B cell (primary cell): ENCODE measurements around the gene XYLT1. TPM values are rescaled to one million over a fixed set of nuclear protein-coding genes. Genes with fewer than 3 reads are reported as not detected.
"Not testable (repeated sequence)": the region's sequence is repeated elsewhere in the genome, so short reads cannot be mapped to it uniquely, and the experiment has no call there.

Source experiments
- ATAC-seq: fragments of 200-7000 bp; cut with Tn5 transposase; one replicate; pipeline ENCODE4 v1.10.0; 2021; ENCODE audit warnings: low read depth, mild to moderate bottlenecking, moderate number of reproducible peaks, moderate library complexity
- CTCF ChIA-PET: fragments of 350-600 bp; sonication (Branson Sonifier 250); formaldehyde crosslinking; loops from one replicate; lab custom pipeline; 2021; ENCODE audit warnings: antibody characterized with exemption, inconsistent platforms; lab: Charles Lee
- POLR2A ChIA-PET: fragments of 350-600 bp; sonication (Branson Sonifier 250); formaldehyde crosslinking; loops from one replicate; lab custom pipeline; 2021; ENCODE audit warnings: antibody characterized with exemption; lab: Charles Lee
- DNase-seq: peaks from one replicate; pipeline ENCODE4 v3.0.0; 2013
- H2AFZ ChIP-seq: 2 replicates; pipeline ENCODE4 v1.6.1; 2012; ENCODE audit warnings: mild to moderate bottlenecking, low read depth, low read length; ENCODE audit not compliant: insufficient read depth, poor library complexity, severe bottlenecking
- H3K27ac ChIP-seq, 2 donors: 1 replicate in 1 of 2; 2 replicates in 1 of 2; pipeline ENCODE4 v1.5.1; 2012 to 2013; ENCODE audit warnings: low read length in 2 of 2, mild to moderate bottlenecking in 2 of 2, moderate library complexity in 1 of 2
- H3K27me3 ChIP-seq, 4 experiments: fragments of 200-600 bp in 1 of 4; sonication (generic) in 1 of 4; replicated peaks in 1 of 4; 1 replicate in 2 of 4; 2 replicates in 2 of 4; pipeline versions ENCODE4 v1.6.1 to v1.7.0; 2013 to 2016; ENCODE audit warnings: low read length in 3 of 4, mild to moderate bottlenecking in 2 of 4, mixed read lengths in 1 of 4, moderate library complexity in 1 of 4; ENCODE audit not compliant: insufficient read depth in 4 of 4, control insufficient read depth in 3 of 4; ENCODE audit errors: control extremely low read depth in 1 of 4
- H3K36me3 ChIP-seq, 2 experiments: replicated peaks in 1 of 2; 1 replicate in 1 of 2; 2 replicates in 1 of 2; pipeline versions ENCODE4 v1.6.1 to v1.7.1; 2013; ENCODE audit warnings: low read length in 1 of 2; ENCODE audit not compliant: insufficient read depth in 2 of 2, control insufficient read depth in 1 of 2; ENCODE audit errors: control extremely low read depth in 1 of 2, extremely low read depth in 1 of 2
- H3K4me1 ChIP-seq, 2 donors: fragments of 200-600 bp in 1 of 2; sonication (generic) in 1 of 2; 1 replicate in 1 of 2; 2 replicates in 1 of 2; pipeline versions ENCODE4 v1.5.1 to v1.6.1; 2013 to 2017; ENCODE audit warnings: low read length in 2 of 2; ENCODE audit not compliant: control insufficient read depth in 2 of 2, insufficient read depth in 2 of 2
- H3K4me2 ChIP-seq: replicated peaks from 2 replicates; pipeline ENCODE3; 2012; ENCODE audit warnings: mild to moderate bottlenecking, low read depth, low read length; ENCODE audit not compliant: poor library complexity, severe bottlenecking
- H3K4me3 ChIP-seq, 5 experiments: fragments of 200-600 bp in 1 of 5; sonication (generic) in 1 of 5; 1 replicate in 3 of 5; 2 replicates in 2 of 5; pipeline versions ENCODE4 v1.5.1 to v1.7.0; 2011 to 2016; ENCODE audit warnings: low read length in 4 of 5, mild to moderate bottlenecking in 4 of 5, low read depth in 2 of 5, control low read depth in 1 of 5, moderate library complexity in 1 of 5; ENCODE audit not compliant: insufficient read depth in 1 of 5; ENCODE audit errors: control extremely low read depth in 1 of 5, extremely low read depth in 1 of 5
- H3K79me2 ChIP-seq: fragments of 200-600 bp; sonication (generic); one replicate; pipeline ENCODE4 v1.6.0; 2016; ENCODE audit warnings: low read length; ENCODE audit not compliant: control insufficient read depth, insufficient read depth
- H3K9ac ChIP-seq: fragments of 200-600 bp; sonication (generic); 2 replicates; pipeline ENCODE4 v1.6.1; 2017; ENCODE audit warnings: mild to moderate bottlenecking, low read length, moderate library complexity
- H3K9me3 ChIP-seq, 3 donors: one replicate each; pipeline versions ENCODE4 v1.6.1 to v1.7.1; 2013; ENCODE audit warnings: low read length in 2 of 3; ENCODE audit not compliant: control insufficient read depth in 2 of 3, insufficient read depth in 1 of 3; ENCODE audit errors: control extremely low read depth in 1 of 3
- H4K20me1 ChIP-seq: 2 replicates; pipeline ENCODE4 v1.6.0; 2012; ENCODE audit warnings: mild to moderate bottlenecking, low read length; ENCODE audit not compliant: insufficient read depth, control insufficient read depth, poor library complexity, severe bottlenecking
- H3K27ac Mint-ChIP-seq: one replicate; pipeline ENCODE4 v1.8.0; 2021; ENCODE audit warnings: mixed read lengths
- H3K27me3 Mint-ChIP-seq: one replicate; pipeline ENCODE4 v1.8.0; 2021; ENCODE audit warnings: mixed read lengths
- H3K4me1 Mint-ChIP-seq: one replicate; pipeline ENCODE4 v1.8.0; 2021; ENCODE audit warnings: mixed read lengths
- H3K4me3 Mint-ChIP-seq: one replicate; pipeline ENCODE4 v1.8.0; 2021; ENCODE audit warnings: mixed read lengths
- H3K9me3 Mint-ChIP-seq: one replicate; pipeline ENCODE4 v1.8.0; 2022; ENCODE audit warnings: mixed read lengths; ENCODE audit not compliant: insufficient read depth
- EZH2 ChIP-seq: IDR thresholded peaks from 2 replicates; pipeline ENCODE4 v1.6.1; 2012; ENCODE audit warnings: borderline replicate concordance, low read depth, mild to moderate bottlenecking, moderate library complexity, low read length; ENCODE audit not compliant: insufficient read depth, poor library complexity, severe bottlenecking
- WGBS: methylation state at CpG from one replicate; pipeline ENCODE4 v1.1.5; 2013; ENCODE audit warnings: missing lambda C conversion rate; ENCODE audit not compliant: insufficient coverage; 5-methylcytosine and 5-hydroxymethylcytosine counted together
- intact Hi-C: fragments of 100-400 bp; cut with micrococcal nuclease; formaldehyde crosslinking; loops from one replicate; pipeline ENCODE4 v1.10.0; 2022
- polyA plus RNA-seq: library from polyadenylated mRNA; depleted of rRNA; stranded (reverse); fragments of >200 nt; gene quantifications from 2 replicates; pipeline ENCODE4 v1.2.3, GENCODE V29; 2012
- total RNA-seq, 2 donors: library from RNA; stranded (reverse); fragments of 120-200 nt in 1 of 2; gene quantifications; 1 replicate in 1 of 2; 2 replicates in 1 of 2; pipeline versions ENCODE4 v1.2.3 to v1.2.4, GENCODE V29; 2013 to 2022
- TF ChIP-seq, protein P1 (sequence below): fragments of 200-600 bp; IDR thresholded peaks from one replicate; pipeline ENCODE4 v1.8.0; 2022; ENCODE audit warnings: antibody characterized with exemption, mild to moderate bottlenecking

XYLT1 gene
- total and polyA plus RNA-seq, 2 donors (not counting 1 experiment from before 2014, with no cell fraction given), result 8.7 to 59.6 TPM

GRCh38 chr16:17306745-17307144 lies 164.0 kb downstream of the XYLT1 start:
- Histone ChIP-seq H3K9me3 (peaks cover 0 to 14% (median 5%) of the 10 kb centered on the region in 3 donors), H3K9ac (no peak overlapping the region), H3K27ac (no peak overlapping the region), H3K4me2 (no peak overlapping the region), H3K79me2 (peaks cover 42% of the 10 kb centered on the region), H4K20me1 (no peaks in the 10 kb centered on the region), H2AFZ (no peak overlapping the region), H3K4me3 (no peak overlapping the region), H3K36me3 (peaks cover 0 to 2% of the 10 kb centered on the region in 2 experiments), H3K27me3 (no peaks in the 10 kb centered on the region), H3K4me1 (peaks cover 45 to 46% of the 10 kb centered on the region in 2 donors)
- H3K4me3 Mint-ChIP-seq, result no peak overlapping the region
- H3K27me3 Mint-ChIP-seq, result no peaks in the 10 kb centered on the region
- intact Hi-C loops, result no loop called here
- POLR2A ChIA-PET, result no interaction called here
- no peak for TF ChIP-seq EZH2
- TF ChIP-seq, protein P1, sequence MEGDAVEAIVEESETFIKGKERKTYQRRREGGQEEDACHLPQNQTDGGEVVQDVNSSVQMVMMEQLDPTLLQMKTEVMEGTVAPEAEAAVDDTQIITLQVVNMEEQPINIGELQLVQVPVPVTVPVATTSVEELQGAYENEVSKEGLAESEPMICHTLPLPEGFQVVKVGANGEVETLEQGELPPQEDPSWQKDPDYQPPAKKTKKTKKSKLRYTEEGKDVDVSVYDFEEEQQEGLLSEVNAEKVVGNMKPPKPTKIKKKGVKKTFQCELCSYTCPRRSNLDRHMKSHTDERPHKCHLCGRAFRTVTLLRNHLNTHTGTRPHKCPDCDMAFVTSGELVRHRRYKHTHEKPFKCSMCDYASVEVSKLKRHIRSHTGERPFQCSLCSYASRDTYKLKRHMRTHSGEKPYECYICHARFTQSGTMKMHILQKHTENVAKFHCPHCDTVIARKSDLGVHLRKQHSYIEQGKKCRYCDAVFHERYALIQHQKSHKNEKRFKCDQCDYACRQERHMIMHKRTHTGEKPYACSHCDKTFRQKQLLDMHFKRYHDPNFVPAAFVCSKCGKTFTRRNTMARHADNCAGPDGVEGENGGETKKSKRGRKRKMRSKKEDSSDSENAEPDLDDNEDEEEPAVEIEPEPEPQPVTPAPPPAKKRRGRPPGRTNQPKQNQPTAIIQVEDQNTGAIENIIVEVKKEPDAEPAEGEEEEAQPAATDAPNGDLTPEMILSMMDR, result no peak
- no peak for DNase-seq
- no peak overlapping the region for H3K27ac Mint-ChIP-seq
- 100% methylated on average over 2 of the region's 3 CpGs for WGBS
- no peaks in the 10 kb centered on the region for H3K9me3 Mint-ChIP-seq
- peaks cover 65% of the 10 kb centered on the region for H3K4me1 Mint-ChIP-seq
- CTCF ChIA-PET, result interaction anchor here (0.6 kb wide), 1 partner anchor 24 kb away, joined by 3 read pairs; no protein-coding TSS in a partner anchor
- no peak for ATAC-seq

DNA sequence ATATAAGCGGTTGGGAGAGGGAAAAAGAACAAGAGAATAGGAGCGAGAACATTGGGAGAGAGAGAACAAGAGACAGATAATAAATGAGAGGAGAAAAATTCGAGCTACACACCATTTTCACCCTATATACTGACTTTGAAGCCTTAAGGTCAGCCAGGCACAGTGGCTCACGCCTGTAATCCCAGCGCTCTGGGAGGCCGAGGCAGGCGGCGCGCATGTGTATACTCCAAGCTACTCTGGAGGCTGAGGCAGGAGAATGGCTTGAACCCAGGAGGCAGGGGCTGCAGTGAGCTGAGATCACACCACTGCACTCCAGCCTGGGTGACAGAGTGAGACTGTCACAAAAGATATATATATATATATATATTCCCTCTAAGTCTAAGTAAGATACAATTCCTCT lies 164.5 kb downstream of the XYLT1 start:
- H3K9me3 Mint-ChIP-seq, ATAC-seq, H2AFZ ChIP-seq, H3K9me3 ChIP-seq, H3K27me3 Mint-ChIP-seq, H3K4me3 Mint-ChIP-seq, H3K27me3 ChIP-seq, H3K9ac ChIP-seq, intact Hi-C loops, DNase-seq, H3K36me3 ChIP-seq, H3K4me3 ChIP-seq, POLR2A ChIA-PET, H4K20me1 ChIP-seq, H3K27ac ChIP-seq: not testable (repeated sequence)
- whole genome bisulfite sequencing, result no CpG with 5 or more reads among the region's 9 CpGs
- Histone ChIP-seq H3K4me1 (peaks cover 42 to 51% of the 10 kb centered on the region in 2 donors), H3K79me2 (peaks cover 42% of the 10 kb centered on the region), H3K4me2 (peak overlapping the region; percentile 20)
- peaks cover 65% of the 10 kb centered on the region for H3K4me1 Mint-ChIP-seq
- CTCF ChIA-PET, result interaction anchor here (0.6 kb wide), 1 partner anchor 24 kb away, joined by 3 read pairs; no protein-coding TSS in a partner anchor
- H3K27ac Mint-ChIP-seq, result peak overlapping the region; percentile 7
